HG03378 (cell line): ENCODE measurements around the gene SOX6.
"Not testable (repeated sequence)": the region's sequence is repeated elsewhere in the genome, so short reads cannot be mapped to it uniquely, and the experiment has no call there.

ENCODE experiments used
- ATAC-seq: cut with Tn5 transposase; IDR thresholded peaks from one replicate; pipeline ENCODE4 v1.9.1; 2021; ENCODE audit warnings: mild to moderate bottlenecking, moderate library complexity; ENCODE audit not compliant: unreplicated experiment

Gene SOX6

GRCh38 chr11:15942126-15942525 lies 414.2 kb downstream of the SOX6 start:
- ATAC-seq = no peak

- ATAC-seq = no peak
Observed at GRCh38 chr11:15941206-15941770, 415.1 kb downstream of the SOX6 start.

- no peak for ATAC-seq
Observed at GRCh38 chr11:15940462-15941205, 415.7 kb downstream of the SOX6 start.

GRCh38 chr11:15938983-15939382 lies 417.4 kb downstream of the SOX6 start:
- ATAC-seq = no peak

- ATAC-seq = no peak
Observed at GRCh38 chr11:15938121-15938611, 418.2 kb downstream of the SOX6 start.

GRCh38 chr11:15937601-15938120 lies 418.7 kb downstream of the SOX6 start:
- no peak for ATAC-seq

GRCh38 chr11:15936011-15936410 lies 420.3 kb downstream of the SOX6 start:
- ATAC-seq = no peak

GRCh38 chr11:15935373-15935772 lies 421.0 kb downstream of the SOX6 start:
- ATAC-seq = no peak

- no peak for ATAC-seq
Observed at GRCh38 chr11:15933886-15934625, 422.3 kb downstream of the SOX6 start.

GRCh38 chr11:15932417-15932816 lies 423.9 kb downstream of the SOX6 start:
- no peak for ATAC-seq

GRCh38 chr11:15931497-15931896 lies 424.8 kb downstream of the SOX6 start:
- no peak for ATAC-seq

GRCh38 chr11:15930442-15931025 lies 425.8 kb downstream of the SOX6 start:
- ATAC-seq = no peak

GRCh38 chr11:15929371-15929901 lies 426.9 kb downstream of the SOX6 start:
- ATAC-seq = no peak

- ATAC-seq = no peak
Observed at GRCh38 chr11:15927864-15928217, 428.5 kb downstream of the SOX6 start.

- ATAC-seq = no peak
Observed at GRCh38 chr11:15927196-15927863, 429.0 kb downstream of the SOX6 start.

GRCh38 chr11:15926071-15926470 lies 430.3 kb downstream of the SOX6 start:
- no peak for ATAC-seq

GRCh38 chr11:15923183-15923582 lies 433.2 kb downstream of the SOX6 start:
- no peak for ATAC-seq

- ATAC-seq = not testable (repeated sequence)
Observed at GRCh38 chr11:15922745-15923144, 433.6 kb downstream of the SOX6 start.

GRCh38 chr11:15920856-15921629 lies 435.3 kb downstream of the SOX6 start:
- ATAC-seq = no peak

- ATAC-seq = no peak
Observed at GRCh38 chr11:15918674-15919073, 437.7 kb downstream of the SOX6 start.
